Activated CD8-positive, alpha-beta memory T cell treated with anti-CD3 and anti-CD28 coated beads for 4 hours (primary cell): ENCODE data around the gene POU5F1.
A peak's percentile ranks its signal among the peaks of the same experiment; 100 is the strongest.
"Not testable (repeated sequence)": the region's sequence is repeated elsewhere in the genome, so short reads cannot be mapped to it uniquely, and the experiment has no call there.

Source experiments
- DNase-seq, 2 donors: peaks; one replicate each; pipeline ENCODE4 v3.0.0-alpha.2; 2020; ENCODE audit warnings: low read depth in 2 of 2

The POU5F1 gene

GRCh38 chr6:31170600-31170881, at the start of gene POU5F1:
TSS of gene POU5F1 (minus strand) at chr6:31170682. CDS start at chr6:31170620, 62 bp downstream.
- no peak for DNase-seq

GRCh38 chr6:31216208-31216898, 45.9 kb upstream of the POU5F1 start:
- DNase-seq = no peak

- DNase-seq = not testable (repeated sequence)
These were observed 44.7 kb upstream of the POU5F1 start for GRCh38 chr6:31215216-31215615.

GRCh38 chr6:31214516-31214915, 44.0 kb upstream of the POU5F1 start:
- DNase-seq = no peak

- no peak for DNase-seq
These were observed 40.5 kb upstream of the POU5F1 start for GRCh38 chr6:31210741-31211532.

GRCh38 chr6:31210123-31210522, 39.6 kb upstream of the POU5F1 start:
- no peak for DNase-seq

GRCh38 chr6:31209137-31209536, 38.7 kb upstream of the POU5F1 start:
- no peak for DNase-seq

- DNase-seq = no peak
These were observed 38.0 kb upstream of the POU5F1 start for GRCh38 chr6:31208506-31208905.

GRCh38 chr6:31205638-31206037, 35.2 kb upstream of the POU5F1 start:
- no peak for DNase-seq

GRCh38 chr6:31204751-31205145, 34.3 kb upstream of the POU5F1 start:
- no peak for DNase-seq

- DNase-seq = peak; percentile 29 to 64
These were observed 33.0 kb upstream of the POU5F1 start for GRCh38 chr6:31203345-31203979.

GRCh38 chr6:31202259-31203166, 32.0 kb upstream of the POU5F1 start:
- no peak for DNase-seq

- not testable (repeated sequence) for DNase-seq
These were observed 28.6 kb upstream of the POU5F1 start for GRCh38 chr6:31199105-31199452.

- DNase-seq = peak; percentile 85 to 93
These were observed 27.2 kb upstream of the POU5F1 start for GRCh38 chr6:31197559-31198305.

GRCh38 chr6:31196251-31197022, 26.0 kb upstream of the POU5F1 start:
- DNase-seq = not testable (repeated sequence)

- DNase-seq = not testable (repeated sequence)
These were observed 25.0 kb upstream of the POU5F1 start for GRCh38 chr6:31195308-31195979.

- DNase-seq = no peak
These were observed 23.8 kb upstream of the POU5F1 start for GRCh38 chr6:31194061-31194834.

GRCh38 chr6:31193206-31193605, 22.7 kb upstream of the POU5F1 start:
- no peak for DNase-seq
